ENCODE results near the gene ZFYVE28. TPM values are rescaled to one million over a fixed set of nuclear protein-coding genes. Genes with fewer than 3 reads are reported as not detected.

The ZFYVE28 gene
- total RNA-seq, 1 donor = 2.7 TPM

DNA sequence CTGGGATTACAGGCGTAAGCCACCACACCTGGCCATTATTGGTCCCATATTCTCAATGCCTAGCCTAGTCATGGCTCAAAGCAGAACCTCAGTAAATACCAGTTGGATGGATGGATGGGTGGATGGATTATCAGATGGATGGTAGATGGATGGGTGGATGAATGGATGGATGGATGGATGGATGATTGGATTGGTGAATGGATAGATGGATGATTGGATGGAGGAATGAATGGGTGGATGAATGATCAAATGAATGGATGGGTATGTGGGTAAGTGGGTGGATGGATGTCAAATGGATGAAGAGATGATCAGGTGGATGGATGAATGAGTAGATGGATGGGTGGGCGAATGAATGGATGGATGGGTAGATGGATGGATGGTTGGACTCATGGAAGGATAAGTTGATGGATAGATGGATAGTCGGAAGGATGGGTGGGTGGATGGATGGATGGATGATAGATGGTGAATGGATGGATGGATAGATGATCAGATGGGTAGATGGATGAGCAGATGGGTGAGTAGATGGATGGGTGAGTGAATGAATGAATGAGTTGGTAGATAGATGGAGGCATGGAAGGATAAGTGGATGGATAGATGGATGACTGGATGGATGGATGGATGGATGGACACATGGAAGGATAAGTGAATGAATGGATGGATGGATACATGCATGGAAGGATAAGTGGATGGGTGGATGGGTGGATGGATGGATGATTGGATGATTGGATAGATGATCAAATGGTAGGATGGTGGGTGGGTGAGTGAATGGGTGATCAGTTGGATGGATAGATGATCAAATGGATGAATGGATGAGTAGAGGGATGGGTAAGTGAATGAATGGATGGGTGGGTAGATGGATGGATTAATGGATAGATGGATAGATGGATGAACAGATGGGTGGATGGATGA lies 28.5 kb upstream of the ZFYVE28 start:
- no peak for DNase-seq (ENCODE audit: low read depth in 2 of 3, low spot score in 2 of 3)

DNA sequence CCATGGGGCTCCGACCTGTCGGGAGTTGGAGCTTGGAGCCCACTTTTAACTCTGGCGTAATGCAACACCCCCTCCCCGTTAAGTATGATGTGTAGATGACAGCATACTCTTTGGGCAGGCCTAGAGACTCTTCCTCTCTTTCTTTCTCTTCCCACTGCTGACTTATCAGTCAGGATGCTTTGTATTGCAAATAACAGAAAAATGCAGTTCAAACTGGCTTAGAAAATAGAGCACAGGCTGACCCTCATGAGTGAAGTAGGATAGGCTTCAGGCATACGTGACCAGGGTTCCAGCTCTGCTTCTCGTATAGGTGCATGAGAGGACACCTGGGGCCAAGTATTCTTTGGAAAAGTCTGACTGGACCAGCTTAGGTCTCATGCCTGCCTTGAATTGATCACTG lies 27.1 kb upstream of the ZFYVE28 start:
- DNase-seq (ENCODE audit: low read depth in 2 of 3, low spot score in 2 of 3) = no peak

DNA sequence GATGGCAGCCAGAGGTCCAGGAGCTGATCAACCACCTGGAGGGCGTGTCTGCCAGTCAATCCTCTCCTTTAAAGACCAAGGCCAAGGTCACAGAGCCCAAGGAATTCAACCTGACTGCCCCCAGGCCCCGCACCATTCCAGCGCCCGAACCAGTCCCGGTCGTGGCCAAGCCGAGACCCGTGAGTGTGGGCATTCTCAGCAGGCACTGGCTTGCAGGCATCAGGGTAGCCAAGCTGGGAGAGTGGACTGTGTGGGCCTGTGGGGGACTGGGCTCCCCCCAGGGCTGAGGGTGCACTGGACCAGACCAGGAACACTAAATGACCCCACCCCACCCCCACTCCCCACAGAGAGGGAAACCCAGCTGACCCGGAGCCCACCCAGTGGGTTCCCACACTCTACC lies 26.7 kb upstream of the ZFYVE28 start:
- DNase-seq (ENCODE audit: low read depth in 2 of 3, low spot score in 2 of 3) = no peak

DNA sequence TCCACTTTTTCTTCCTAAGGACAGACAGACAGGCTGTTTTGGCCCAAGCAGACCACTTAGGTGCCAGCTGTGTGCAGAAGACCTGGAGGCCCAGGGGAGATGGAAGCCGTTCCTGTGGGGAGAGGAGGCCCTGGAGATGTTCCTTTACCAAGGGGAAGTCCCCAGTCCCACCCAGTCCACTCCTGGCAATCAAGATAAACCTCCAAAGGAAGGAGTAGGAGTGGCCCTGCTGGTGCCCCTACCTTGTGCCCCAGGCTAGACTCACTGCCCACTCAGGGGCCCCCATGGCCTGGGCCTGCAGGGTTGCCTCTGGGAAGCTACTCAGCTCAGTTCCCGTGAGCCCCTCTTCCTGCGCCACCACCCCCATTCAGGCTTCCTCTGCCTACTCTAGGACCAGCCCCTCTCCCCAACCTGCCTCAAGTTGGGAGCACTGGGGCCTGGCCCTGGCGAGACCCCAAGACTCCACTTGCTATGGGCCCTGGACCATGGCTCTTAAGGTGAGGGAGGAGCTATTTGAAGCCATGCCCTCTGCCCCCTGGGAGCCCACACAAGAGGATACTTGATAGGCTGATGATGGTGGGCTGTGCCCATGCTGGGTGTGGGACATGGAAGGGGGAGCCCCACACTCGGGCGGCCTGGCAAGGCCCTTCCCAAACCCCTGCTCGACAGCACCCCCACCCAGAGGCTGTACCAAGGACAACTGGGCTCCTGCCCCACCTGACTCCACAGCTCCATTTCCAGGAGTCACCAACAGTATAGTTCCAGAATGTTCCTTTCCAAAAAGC lies 25.7 kb upstream of the ZFYVE28 start:
- DNase-seq (ENCODE audit: low read depth in 2 of 3, low spot score in 2 of 3) = peak in 1 of 3 donors; percentile 22

DNA sequence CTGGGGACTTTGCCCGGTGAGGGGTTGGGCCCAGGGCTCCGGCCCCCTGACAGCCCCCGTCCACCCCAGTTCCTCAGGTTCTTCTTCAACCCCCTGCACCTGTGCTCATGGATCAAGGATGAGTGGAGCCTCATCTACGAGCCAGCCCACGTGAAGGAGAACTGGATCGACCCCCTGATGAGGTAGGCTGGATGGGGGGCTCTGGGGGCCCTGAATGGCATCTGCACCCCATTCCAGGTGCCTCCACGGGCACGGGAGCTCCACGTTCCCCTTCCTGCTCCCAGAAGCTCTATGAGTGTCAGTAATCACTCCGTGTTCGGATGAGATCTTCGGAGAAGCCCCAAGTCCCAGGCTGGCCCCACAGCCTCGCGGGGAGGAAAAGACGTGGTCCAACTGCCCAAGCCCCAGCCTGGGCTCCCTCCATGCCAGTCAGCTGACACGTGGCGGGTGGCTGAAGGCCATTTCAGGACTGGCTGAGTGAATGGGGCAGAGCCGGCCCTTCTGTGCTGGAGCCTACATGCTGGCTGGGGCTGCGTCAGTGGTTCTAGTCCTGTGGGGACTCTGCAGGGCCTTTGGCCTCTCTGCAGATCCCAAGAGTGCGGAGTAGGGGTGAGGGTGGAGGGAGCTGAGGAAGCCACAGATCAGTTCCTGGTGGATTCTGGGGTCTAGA lies 24.8 kb upstream of the ZFYVE28 start:
- no peak for DNase-seq (ENCODE audit: low read depth in 2 of 3, low spot score in 2 of 3)

DNA sequence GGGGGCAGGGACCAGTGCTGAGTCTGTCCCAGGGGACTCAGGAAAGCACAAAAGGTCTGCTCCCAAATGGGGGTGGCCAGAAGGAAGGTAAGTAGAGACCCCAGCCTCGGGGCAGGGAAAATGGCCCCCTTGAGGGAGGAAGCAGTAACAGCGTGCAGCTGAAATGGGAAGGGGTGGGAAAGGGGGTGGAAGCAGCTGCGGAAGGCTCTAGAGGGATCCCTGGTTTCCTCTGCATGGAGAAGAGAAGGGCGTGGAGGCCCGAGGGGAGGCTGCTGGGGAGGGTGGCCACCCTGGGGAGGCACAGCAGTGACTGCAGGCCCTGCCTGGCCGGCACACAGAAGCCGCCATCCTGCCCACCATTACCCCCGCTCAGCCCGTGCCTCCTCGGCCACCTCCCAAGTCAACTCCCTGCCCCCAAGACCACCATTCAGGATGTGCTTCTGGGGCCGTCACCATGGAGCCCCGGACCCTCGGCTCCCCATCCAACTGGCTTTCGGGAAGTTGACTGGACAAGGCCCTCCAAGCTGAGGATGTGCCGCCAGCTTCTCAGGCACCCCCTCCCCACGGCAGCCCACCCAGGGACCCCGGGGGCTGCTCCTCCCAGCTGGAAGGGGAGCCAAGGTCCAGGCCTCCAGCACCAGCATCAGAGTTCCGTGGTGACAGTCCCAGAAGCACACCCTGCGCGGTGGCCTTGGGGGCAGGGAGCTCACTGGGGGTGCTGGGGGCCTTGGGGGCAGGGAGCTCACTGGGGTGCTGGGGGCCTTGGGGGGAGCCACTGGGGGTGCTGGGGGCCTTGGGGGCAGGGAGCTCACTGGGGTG lies 23.9 kb upstream of the ZFYVE28 start:
- DNase-seq (ENCODE audit: low read depth in 2 of 3, low spot score in 2 of 3) = no peak

DNA sequence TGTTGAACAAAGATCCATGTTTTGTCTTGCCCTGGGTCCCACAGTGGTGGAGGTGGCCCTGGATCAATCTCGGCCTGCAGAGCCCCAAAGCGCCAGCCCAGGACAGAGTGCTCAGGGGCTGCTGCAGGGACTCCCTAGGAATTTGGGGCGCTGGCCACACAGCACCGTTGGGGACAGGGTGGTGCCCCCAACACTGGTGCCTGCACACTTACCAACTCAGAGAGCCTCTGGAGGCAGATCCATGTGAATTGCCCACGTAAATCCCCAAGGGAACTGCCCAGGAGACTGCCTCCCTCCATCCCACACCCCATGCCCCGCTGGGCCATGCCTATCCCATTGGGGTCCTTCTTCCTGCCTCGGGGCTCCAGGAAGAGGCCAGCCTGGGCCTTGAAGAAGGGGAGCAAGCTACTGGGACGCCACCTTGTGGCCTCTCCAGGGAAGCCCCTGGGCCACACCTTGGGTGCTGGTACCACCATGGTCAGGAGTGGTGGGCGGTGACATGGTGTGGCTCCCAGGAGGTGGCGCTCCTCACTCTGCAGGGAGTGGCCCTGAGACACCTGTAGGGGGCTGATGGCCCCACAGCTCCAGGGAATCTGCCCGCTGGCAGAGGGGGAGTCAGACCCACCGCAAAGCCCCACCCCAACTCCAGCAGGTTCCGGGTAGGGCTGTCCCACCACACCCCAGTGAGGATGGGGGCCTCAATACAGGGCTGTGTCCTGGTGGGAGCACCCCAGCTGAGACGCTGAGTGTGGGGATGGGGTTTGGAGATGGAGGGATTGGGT lies 23.1 kb upstream of the ZFYVE28 start:
- DNase-seq (ENCODE audit: low read depth in 2 of 3, low spot score in 2 of 3) = peak; percentile 38 to 87 (median 85)

DNA sequence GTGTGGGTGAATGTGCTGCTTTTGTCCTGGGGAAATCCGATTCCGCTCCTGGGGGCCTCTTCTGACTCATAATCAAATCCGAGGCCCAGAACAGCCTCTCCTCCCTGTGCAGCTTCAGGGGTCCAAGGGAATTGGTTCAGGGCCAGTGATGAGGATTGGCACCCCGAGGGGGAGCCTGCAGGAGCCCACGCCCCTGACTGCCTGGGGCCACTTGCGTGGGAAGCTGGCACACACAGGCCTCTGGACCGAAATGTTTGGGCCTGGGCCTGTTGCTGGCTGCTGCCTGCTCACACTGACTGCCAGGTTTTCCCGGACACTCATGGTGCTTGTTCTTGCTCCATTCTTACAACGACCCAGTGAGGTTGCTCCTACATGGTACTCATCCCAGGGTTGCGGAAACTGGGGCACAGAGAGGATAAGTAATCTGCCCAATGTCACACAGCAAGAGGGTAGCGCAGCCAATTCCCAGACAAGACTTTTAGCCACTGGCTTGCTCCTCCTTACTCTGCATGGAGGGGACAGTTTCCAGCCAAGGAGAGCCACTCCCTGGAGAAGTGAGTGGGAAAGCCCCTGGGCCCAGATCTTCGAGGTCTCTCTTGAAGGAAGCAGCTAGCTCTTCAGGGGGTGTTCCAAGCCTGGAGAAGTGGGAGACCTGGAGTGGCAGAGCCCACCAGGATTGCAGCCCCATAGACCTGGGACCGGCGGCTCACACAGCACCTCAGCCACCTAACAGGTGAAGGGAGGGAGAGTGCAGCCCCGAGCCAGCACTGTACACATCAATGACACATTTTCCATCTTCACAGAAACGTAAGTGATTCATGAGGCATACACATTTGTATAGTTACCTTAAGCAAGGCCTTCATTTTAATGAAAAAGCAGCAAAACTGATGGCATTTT lies 20.6 kb upstream of the ZFYVE28 start:
- no peak for DNase-seq (ENCODE audit: low read depth in 2 of 3, low spot score in 2 of 3)

DNA sequence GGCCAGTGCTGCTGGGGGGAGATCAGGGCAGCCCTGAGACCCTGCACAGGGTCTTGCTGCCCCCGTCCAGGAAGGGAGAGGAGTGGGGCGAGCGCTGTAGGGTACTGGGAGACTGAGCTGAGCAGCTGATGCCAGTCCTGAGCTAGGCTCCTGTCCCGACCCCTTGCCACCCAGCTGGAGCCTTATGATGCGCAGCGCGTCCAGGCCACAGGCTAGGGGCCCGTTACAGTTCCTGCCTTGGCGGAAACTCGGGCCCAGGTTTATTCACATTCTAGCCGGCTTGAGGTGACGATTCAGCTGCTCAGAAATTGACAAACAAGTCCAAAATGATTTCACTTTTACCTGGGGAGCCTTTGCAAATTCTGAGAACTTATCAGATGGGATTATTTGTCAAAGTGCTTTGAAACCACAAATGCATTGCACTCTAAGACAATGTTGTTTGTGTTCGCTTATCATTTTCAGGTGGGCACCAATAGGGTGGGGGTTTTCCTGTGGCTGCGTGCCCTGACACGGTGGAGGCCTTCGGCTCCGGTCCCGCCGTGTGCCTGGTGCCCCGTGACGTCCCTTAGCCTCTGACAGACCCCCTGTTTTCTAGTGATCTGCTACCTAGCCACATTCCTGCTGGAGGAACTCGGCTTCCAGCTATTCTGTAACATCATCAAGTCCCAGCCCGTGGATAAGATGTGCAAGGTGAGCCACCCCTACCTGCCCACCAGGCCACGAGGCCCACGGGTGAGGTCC lies 19.2 kb upstream of the ZFYVE28 start:
- no peak for DNase-seq (ENCODE audit: low read depth in 2 of 3, low spot score in 2 of 3)

DNA sequence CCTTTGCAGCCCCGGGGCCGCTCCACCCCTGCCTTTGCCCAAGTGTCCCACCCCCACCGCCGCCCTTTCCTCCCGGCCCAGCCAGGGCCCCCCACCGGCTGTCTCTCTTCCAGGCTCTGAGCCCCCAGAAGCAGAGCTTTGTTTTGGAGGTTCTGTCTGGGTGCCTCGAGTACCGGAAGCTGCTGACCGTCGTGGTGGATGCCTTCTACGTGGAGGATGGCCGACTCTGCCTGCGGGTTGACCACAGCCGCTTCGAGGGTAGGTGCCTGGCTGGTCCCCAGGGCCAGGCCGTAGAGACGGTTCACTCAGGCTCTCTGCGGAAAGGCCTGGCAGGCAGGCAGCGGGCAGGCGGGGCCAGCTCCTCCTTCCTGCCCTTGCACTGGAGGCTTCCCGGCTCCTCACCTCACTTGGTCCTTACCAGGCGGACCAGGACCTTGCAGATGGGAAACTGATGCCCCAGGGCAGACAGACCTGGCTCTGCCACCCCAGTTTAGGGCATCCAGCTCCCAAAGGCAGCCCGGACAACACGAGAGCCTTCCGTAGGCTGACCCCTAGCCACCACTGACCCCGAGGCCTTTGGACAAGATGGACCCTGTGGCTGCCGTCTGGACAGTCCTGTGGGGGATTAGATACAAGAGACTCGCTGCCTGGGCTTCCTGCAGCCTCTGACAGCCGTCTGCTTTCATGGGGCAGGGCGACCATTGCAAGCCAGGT lies 18.5 kb upstream of the ZFYVE28 start:
- no peak for DNase-seq (ENCODE audit: low read depth in 2 of 3, low spot score in 2 of 3)

DNA sequence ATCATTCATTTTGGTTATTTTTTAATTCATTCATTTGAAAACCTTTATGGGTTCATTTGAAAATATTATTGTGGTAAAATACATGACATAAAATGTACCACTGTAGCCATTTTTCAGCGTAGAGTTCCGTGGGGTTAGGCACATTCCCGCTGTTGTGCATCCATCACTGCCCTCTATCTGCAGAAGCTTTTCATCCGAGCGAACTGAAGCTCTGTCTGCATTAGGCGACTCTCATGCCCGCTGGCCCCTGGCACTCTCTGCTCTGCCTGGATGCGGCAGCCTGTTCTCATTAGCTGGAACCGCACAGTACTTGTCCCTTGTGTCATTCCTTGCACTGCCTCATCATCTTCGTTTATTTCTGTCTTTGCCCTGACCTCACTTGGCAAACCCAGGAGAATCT lies 17.9 kb upstream of the ZFYVE28 start:
- no peak for DNase-seq (ENCODE audit: low read depth in 2 of 3, low spot score in 2 of 3)

DNA sequence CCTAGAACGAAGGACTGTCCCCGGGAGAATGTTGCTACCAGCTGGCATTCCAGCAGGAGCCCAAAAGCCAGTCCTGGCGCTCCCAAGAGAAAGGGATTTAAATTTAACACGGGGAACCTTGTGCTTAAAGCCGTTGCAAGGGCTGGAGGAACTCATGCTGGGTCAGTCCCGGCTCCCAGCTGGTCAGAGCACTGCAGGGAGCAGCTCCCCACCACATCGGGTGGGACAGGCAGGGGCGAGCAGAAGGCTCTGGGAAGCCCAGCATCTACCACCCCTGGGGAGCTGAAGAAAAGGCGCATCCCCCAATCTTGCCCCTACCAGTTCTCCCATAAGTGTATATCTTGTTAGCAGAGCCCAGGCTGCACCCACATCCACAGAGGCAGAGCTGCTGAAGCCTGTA lies 16.0 kb upstream of the ZFYVE28 start:
- DNase-seq (ENCODE audit: low read depth in 2 of 3, low spot score in 2 of 3) = no peak

DNA sequence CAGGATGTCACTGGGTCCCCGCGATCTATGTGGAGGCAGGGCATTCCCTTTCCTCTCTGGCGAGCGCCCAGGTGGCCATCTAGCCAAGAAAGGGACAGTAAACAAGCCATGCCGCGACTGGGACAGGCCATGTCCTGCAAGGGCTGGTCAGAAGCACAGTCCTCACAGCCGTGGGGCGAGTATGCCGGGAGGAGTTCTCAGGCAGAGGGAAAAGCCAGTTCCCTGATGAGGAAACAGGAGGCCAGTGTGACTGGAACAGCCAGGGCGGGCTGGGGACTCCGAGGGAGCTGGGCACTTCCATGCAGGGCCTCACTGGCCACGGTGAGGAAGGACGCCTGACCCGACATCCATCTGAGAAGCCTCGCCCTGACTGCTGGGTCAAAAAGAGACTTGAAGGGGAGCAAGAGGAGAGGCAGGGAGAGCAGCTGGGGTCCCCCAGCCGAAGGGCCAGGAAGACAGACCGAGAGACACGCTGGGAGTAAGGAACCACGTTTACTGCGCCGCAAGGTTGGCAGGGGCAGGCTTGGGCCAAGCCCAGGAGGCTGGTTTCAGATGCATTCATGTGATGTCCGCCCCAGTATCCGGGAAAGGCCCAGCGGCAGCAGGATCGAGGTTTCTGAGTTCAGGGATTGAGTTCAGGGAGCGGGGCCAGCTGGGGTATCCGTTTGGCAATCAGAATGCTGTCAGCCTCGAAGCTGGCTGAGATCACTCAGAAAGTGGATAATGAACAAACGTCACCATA lies 15.3 kb upstream of the ZFYVE28 start:
- DNase-seq (ENCODE audit: low read depth in 2 of 3, low spot score in 2 of 3) = no peak

DNA sequence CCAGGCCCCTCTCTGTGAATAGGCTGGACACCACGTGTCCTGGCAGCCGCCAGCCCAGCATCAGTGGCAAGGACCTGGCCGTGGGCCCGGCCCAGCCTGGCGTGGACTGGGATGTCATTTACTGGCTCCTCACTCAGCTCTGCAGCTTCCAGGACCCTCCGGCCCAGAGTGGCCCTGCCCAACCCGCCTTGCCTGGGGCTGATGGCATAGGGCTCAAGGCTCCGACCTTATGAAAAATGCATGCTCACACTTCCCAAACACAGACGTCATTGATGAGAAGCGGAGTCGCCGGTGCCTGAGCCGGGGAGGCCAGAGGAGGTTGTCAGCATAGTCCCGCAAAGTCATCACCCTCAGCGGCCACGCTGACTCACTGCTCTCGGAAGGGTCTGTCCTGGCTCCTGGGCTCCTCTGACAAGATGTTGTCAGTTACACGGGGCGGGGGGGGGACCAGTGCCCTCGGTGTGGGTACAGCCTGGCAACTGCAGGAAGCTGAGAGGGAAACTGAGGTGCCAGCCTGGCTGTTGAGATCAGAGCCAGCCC lies 14.6 kb upstream of the ZFYVE28 start:
- peak in 1 of 3 donors; percentile 40 for DNase-seq (ENCODE audit: low read depth in 2 of 3, low spot score in 2 of 3)

DNA sequence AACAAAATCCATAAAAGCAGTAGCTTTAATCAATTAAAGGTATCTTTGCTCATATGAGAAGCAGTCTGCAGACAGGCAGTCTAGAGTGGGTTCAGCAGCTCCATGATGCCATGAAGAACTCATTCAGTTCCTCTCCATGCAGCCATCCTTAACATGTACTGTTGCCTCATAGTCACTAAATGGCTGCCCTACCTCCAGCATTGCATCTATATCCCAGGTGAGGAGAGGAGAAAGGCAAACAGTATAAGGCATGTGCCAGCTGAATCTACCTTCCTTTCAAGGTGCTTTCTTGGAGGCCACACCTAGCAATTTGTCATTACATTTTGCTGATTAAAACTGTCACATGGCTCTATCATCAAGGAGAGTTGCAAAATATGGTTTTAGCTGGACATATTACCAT lies 13.6 kb upstream of the ZFYVE28 start:
- no peak for DNase-seq (ENCODE audit: low read depth in 2 of 3, low spot score in 2 of 3)

Measured in hematopoietic multipotent progenitor cell (in vitro differentiated cells).